Measurements from ENCODE around the gene ENO3.

GRCh38 chr17:4953451-4953961 is 2.6 kb downstream of the ENO3 start:
- TF ChIP-seq POLR2A (IDR thresholded peaks at IDR 0.05; ENCODE audit: low read length) (no peak), GATA1 (IDR thresholded peaks at IDR 0.05; ENCODE audit: low read depth, low read length) (no peak)
